Stimulated activated naive CD8-positive, alpha-beta T cell treated with anti-CD3 and anti-CD28 coated beads, Interleukin-15, amount 100 ng/mL, for 72 hours (primary cell): ENCODE results near the gene FADS1.

ENCODE experiments used
- ATAC-seq: fragments of 150-1000 bp; cut with Tn5 transposase; 2 replicates; pipeline ENCODE4 v1.10.0; 2021; ENCODE audit warnings: mild to moderate bottlenecking, moderate library complexity
- DNase-seq, 2 donors: peaks; one replicate each; pipeline ENCODE4 v3.0.0; 2021 to 2022
- H3K27ac Mint-ChIP-seq, 2 donors: one replicate each; pipeline ENCODE4 v1.8.0; 2022; ENCODE audit warnings: mild to moderate bottlenecking in 2 of 2, mixed read lengths in 2 of 2, moderate library complexity in 2 of 2
- H3K27me3 Mint-ChIP-seq: one replicate; pipeline ENCODE4 v1.8.0; 2022; ENCODE audit warnings: mixed read lengths
- H3K4me1 Mint-ChIP-seq: one replicate; pipeline ENCODE4 v1.8.0; 2022; ENCODE audit warnings: mild to moderate bottlenecking, mixed read lengths
- H3K4me3 Mint-ChIP-seq, 2 donors: one replicate each; pipeline ENCODE4 v1.8.0; 2022; ENCODE audit warnings: mild to moderate bottlenecking in 2 of 2, mixed read lengths in 2 of 2, moderate library complexity in 1 of 2
- H3K9me3 Mint-ChIP-seq, 2 donors: one replicate each; pipeline ENCODE4 v1.8.0; 2022; ENCODE audit warnings: mixed read lengths in 2 of 2

FADS1 gene

GRCh38 chr11:61797263-61797944, 19.4 kb downstream of the FADS1 start:
- DNase-seq (peak; percentile 58 to 60), ATAC-seq (no peak)
- Mint-ChIP-seq H3K4me1 (peaks cover 58% of the 10 kb centered on the region), H3K4me3 (no peak overlapping the region), H3K27ac (no peak overlapping the region), H3K9me3 (no peaks in the 10 kb centered on the region), H3K27me3 (no peaks in the 10 kb centered on the region)

- no peak for DNase-seq
- Mint-ChIP-seq H3K27me3 (no peaks in the 10 kb centered on the region), H3K4me3 (no peak overlapping the region), H3K4me1 (peaks cover 66% of the 10 kb centered on the region), H3K9me3 (no peaks in the 10 kb centered on the region), H3K27ac (no peak overlapping the region)
- no peak for ATAC-seq
Observed at GRCh38 chr11:61795876-61796526, 20.8 kb downstream of the FADS1 start.

- Mint-ChIP-seq H3K4me3 (no peak overlapping the region), H3K27me3 (no peaks in the 10 kb centered on the region), H3K9me3 (no peaks in the 10 kb centered on the region), H3K27ac (no peak overlapping the region), H3K4me1 (peaks cover 66% of the 10 kb centered on the region)
- DNase-seq: no peak
- ATAC-seq: no peak
Observed at GRCh38 chr11:61795459-61795858, 21.3 kb downstream of the FADS1 start.

GRCh38 chr11:61794579-61794978, 22.2 kb downstream of the FADS1 start:
- Mint-ChIP-seq H3K27ac (no peak overlapping the region), H3K4me3 (peak overlapping the region; percentile 89 to 92), H3K27me3 (no peaks in the 10 kb centered on the region), H3K4me1 (peaks cover 75% of the 10 kb centered on the region), H3K9me3 (no peaks in the 10 kb centered on the region)
- no peak for ATAC-seq
- no peak for DNase-seq

GRCh38 chr11:61793829-61794204, 23.0 kb downstream of the FADS1 start:
- peaks cover 75% of the 10 kb centered on the region for H3K4me1 Mint-ChIP-seq
- ATAC-seq: no peak
- peak overlapping the region; percentile 27 to 92 for H3K27ac Mint-ChIP-seq
- H3K9me3 Mint-ChIP-seq: no peaks in the 10 kb centered on the region
- H3K27me3 Mint-ChIP-seq: no peaks in the 10 kb centered on the region
- H3K4me3 Mint-ChIP-seq: peak overlapping the region; percentile 89 to 92
- DNase-seq: no peak

GRCh38 chr11:61793083-61793828, 23.5 kb downstream of the FADS1 start:
- no peak for DNase-seq
- H3K4me3 Mint-ChIP-seq: peak overlapping the region; percentile 89 to 92
- H3K4me1 Mint-ChIP-seq: peaks cover 75% of the 10 kb centered on the region
- no peaks in the 10 kb centered on the region for H3K27me3 Mint-ChIP-seq
- peak; percentile 44 for ATAC-seq
- H3K27ac Mint-ChIP-seq: peak overlapping the region; percentile 98 to 100
- no peaks in the 10 kb centered on the region for H3K9me3 Mint-ChIP-seq

GRCh38 chr11:61792310-61793082, 24.3 kb downstream of the FADS1 start, which contains the start of the genes FEN1 and TMEM258:
Gene FEN1 (plus strand): TSS chr11:61792911. CDS start chr11:61795362, 2,451 bp downstream.
Gene TMEM258 (minus strand): TSS chr11:61792599. CDS start chr11:61792558, 41 bp downstream.
- ATAC-seq (peak; percentile 93), DNase-seq (peak; percentile 88 to 89)
- H3K27ac Mint-ChIP-seq: peak within 1 kb of the TSS; percentile 98 to 100
- peak within 1 kb of the TSS; percentile 89 to 92 for H3K4me3 Mint-ChIP-seq
- peaks cover 74% of the 10 kb centered on the region for H3K4me1 Mint-ChIP-seq
- H3K9me3 Mint-ChIP-seq: no peaks in the 10 kb centered on the region
- no peaks in the 10 kb centered on the region for H3K27me3 Mint-ChIP-seq

- Mint-ChIP-seq H3K4me1 (peaks cover 68% of the 10 kb centered on the region), H3K4me3 (peak overlapping the region; percentile 89 to 92), H3K27ac (peak overlapping the region; percentile 98 to 100), H3K27me3 (no peaks in the 10 kb centered on the region), H3K9me3 (no peaks in the 10 kb centered on the region)
- DNase-seq (peak in 1 of 2 donors; percentile 56), ATAC-seq (peak; percentile 59)
Observed at GRCh38 chr11:61791737-61792309, 25.0 kb downstream of the FADS1 start.

- peak overlapping the region in 1 of 2 donors; percentile 38 for H3K27ac Mint-ChIP-seq
- no peaks in the 10 kb centered on the region for H3K9me3 Mint-ChIP-seq
- no peaks in the 10 kb centered on the region for H3K27me3 Mint-ChIP-seq
- peaks cover 34% of the 10 kb centered on the region for H3K4me1 Mint-ChIP-seq
- ATAC-seq (no peak), DNase-seq (no peak)
- H3K4me3 Mint-ChIP-seq: no peak overlapping the region
Observed at GRCh38 chr11:61787928-61788491, 28.8 kb downstream of the FADS1 start.

GRCh38 chr11:61785837-61786402, 30.9 kb downstream of the FADS1 start:
- Mint-ChIP-seq H3K27me3 (no peaks in the 10 kb centered on the region), H3K4me3 (no peak overlapping the region), H3K4me1 (peaks cover 22% of the 10 kb centered on the region), H3K9me3 (no peaks in the 10 kb centered on the region), H3K27ac (no peak overlapping the region)
- peak; percentile 6 for ATAC-seq
- DNase-seq: no peak

- ATAC-seq: no peak
- DNase-seq: no peak
- Mint-ChIP-seq H3K9me3 (no peaks in the 10 kb centered on the region), H3K4me1 (peaks cover 11% of the 10 kb centered on the region), H3K27me3 (no peaks in the 10 kb centered on the region), H3K4me3 (no peak overlapping the region), H3K27ac (peak overlapping the region in 1 of 2 donors; percentile 64)
Observed at GRCh38 chr11:61784506-61784805, 32.3 kb downstream of the FADS1 start.

- H3K9me3 Mint-ChIP-seq: no peaks in the 10 kb centered on the region
Observed at GRCh38 chr11:61783717-61784505, 32.9 kb downstream of the FADS1 start.

GRCh38 chr11:61782841-61783240, 34.0 kb downstream of the FADS1 start:
- Mint-ChIP-seq H3K27me3 (peaks cover 12% of the 10 kb centered on the region), H3K4me1 (peaks cover 9% of the 10 kb centered on the region), H3K4me3 (no peak overlapping the region), H3K27ac (no peak overlapping the region), H3K9me3 (no peaks in the 10 kb centered on the region)
- ATAC-seq (no peak), DNase-seq (no peak)

More at GRCh38 chr11:61783717-61784505, 32.9 kb downstream of the FADS1 start:
- Mint-ChIP-seq H3K4me1 (peaks cover 7% of the 10 kb centered on the region), H3K27me3 (peaks cover 1% of the 10 kb centered on the region), H3K27ac (peak overlapping the region in 1 of 2 donors; percentile 64), H3K4me3 (no peak overlapping the region)
- no peak for DNase-seq
- ATAC-seq: no peak

GRCh38 chr11:61782299-61782698, 34.5 kb downstream of the FADS1 start:
- peaks cover 14% of the 10 kb centered on the region for H3K27me3 Mint-ChIP-seq
- H3K4me3 Mint-ChIP-seq: no peak overlapping the region
- H3K9me3 Mint-ChIP-seq: no peaks in the 10 kb centered on the region
- H3K27ac Mint-ChIP-seq: no peak overlapping the region
- ATAC-seq (no peak), DNase-seq (no peak)
- H3K4me1 Mint-ChIP-seq: peaks cover 14% of the 10 kb centered on the region
